ENCODE measurements around the gene ZNF646. TPM values are rescaled to one million over a fixed set of nuclear protein-coding genes. Genes with fewer than 3 reads are reported as not detected.

ZNF646 gene
- total and polyA plus RNA-seq, 4 donors = 8.4 to 20.5 (median 12.5) TPM

- Histone ChIP-seq H3K4me1 (ENCODE audit: control insufficient read depth in 5 of 5, insufficient read depth in 5 of 5, low read length in 5 of 5) (no peaks in the 10 kb centered on the region), H3K4me3 (no peak overlapping the region), H3K27me3 (ENCODE audit: control insufficient read depth in 3 of 3, insufficient read depth in 3 of 3, low read length in 2 of 3) (no peaks in the 10 kb centered on the region), H3K9ac (ENCODE audit: insufficient read depth in 1 of 2, low read length in 2 of 2) (no peak overlapping the region), H3K9me3 (ENCODE audit: control insufficient read depth in 4 of 4, insufficient read depth in 3 of 4, low read length in 3 of 4) (peaks cover 0 to 1% (median 0%) of the 10 kb centered on the region in 4 donors), H3K27ac (ENCODE audit: low read depth in 1 of 2, low read length in 1 of 2) (no peak overlapping the region), H3K36me3 (ENCODE audit: control insufficient read depth in 4 of 4, insufficient read depth in 4 of 4, low read length in 4 of 4) (peaks cover 0 to 33% (median 5%) of the 10 kb centered on the region in 4 donors)
- WGBS, 2 donors = 89 to 90% methylated on average over 4 of the region's 4 CpGs
- DNase-seq (no peak), ATAC-seq (ENCODE audit: insufficient read depth, low FRiP score) (no peak)
- TF ChIP-seq CTCF (IDR thresholded peaks at IDR 0.05; ENCODE audit: control extremely low read depth, extremely low read depth) = no peak
These were observed 30.2 kb upstream of the ZNF646 start for GRCh38 chr16:31043898-31044481.

GRCh38 chr16:31050280-31051030, 23.8 kb upstream of the ZNF646 start:
- 79 to 81% methylated on average over 10 of the region's 10 CpGs for WGBS, 2 donors
- H3K9ac ChIP-seq (ENCODE audit: insufficient read depth in 1 of 2, low read length in 2 of 2) = no peak overlapping the region
- DNase-seq (no peak), ATAC-seq (ENCODE audit: insufficient read depth, low FRiP score) (no peak)
- H3K4me1 ChIP-seq (ENCODE audit: control insufficient read depth in 5 of 5, insufficient read depth in 5 of 5, low read length in 5 of 5) = no peaks in the 10 kb centered on the region
- no peaks in the 10 kb centered on the region for H3K27me3 ChIP-seq (ENCODE audit: control insufficient read depth in 3 of 3, insufficient read depth in 3 of 3, low read length in 2 of 3)
- no peak overlapping the region for H3K4me3 ChIP-seq
- H3K27ac ChIP-seq (ENCODE audit: low read depth in 1 of 2, low read length in 1 of 2) = no peak overlapping the region
- H3K36me3 ChIP-seq (ENCODE audit: control insufficient read depth in 4 of 4, insufficient read depth in 4 of 4, low read length in 4 of 4) = no peaks in the 10 kb centered on the region
- TF ChIP-seq CTCF (IDR thresholded peaks at IDR 0.05; ENCODE audit: control extremely low read depth, extremely low read depth) = no peak
- no peaks in the 10 kb centered on the region for H3K9me3 ChIP-seq (ENCODE audit: control insufficient read depth in 4 of 4, insufficient read depth in 3 of 4, low read length in 3 of 4)

- Histone ChIP-seq H3K9me3 (ENCODE audit: control insufficient read depth in 4 of 4, insufficient read depth in 3 of 4, low read length in 3 of 4) (no peaks in the 10 kb centered on the region), H3K27me3 (ENCODE audit: control insufficient read depth in 3 of 3, insufficient read depth in 3 of 3, low read length in 2 of 3) (no peaks in the 10 kb centered on the region), H3K4me1 (ENCODE audit: control insufficient read depth in 5 of 5, insufficient read depth in 5 of 5, low read length in 5 of 5) (no peaks in the 10 kb centered on the region), H3K4me3 (no peak overlapping the region), H3K36me3 (ENCODE audit: control insufficient read depth in 4 of 4, insufficient read depth in 4 of 4, low read length in 4 of 4) (no peaks in the 10 kb centered on the region), H3K9ac (ENCODE audit: insufficient read depth in 1 of 2, low read length in 2 of 2) (no peak overlapping the region), H3K27ac (ENCODE audit: low read depth in 1 of 2, low read length in 1 of 2) (no peak overlapping the region)
- no peak for DNase-seq
- no peak for TF ChIP-seq CTCF (IDR thresholded peaks at IDR 0.05; ENCODE audit: control extremely low read depth, extremely low read depth)
- 52 to 73% methylated on average over 2 of the region's 2 CpGs for WGBS, 2 donors
- peak; percentile 85 for ATAC-seq (ENCODE audit: insufficient read depth, low FRiP score)
These were observed 22.1 kb upstream of the ZNF646 start for GRCh38 chr16:31052114-31052513.

Data from lung (tissue), 12 donors.